ENCODE data around the gene IDE. TPM values are rescaled to one million over a fixed set of nuclear protein-coding genes. Genes with fewer than 3 reads are reported as not detected.

The IDE gene
- total RNA-seq, 2 experiments from 2014 or later, result 15.2 to 17.8 TPM

DNA sequence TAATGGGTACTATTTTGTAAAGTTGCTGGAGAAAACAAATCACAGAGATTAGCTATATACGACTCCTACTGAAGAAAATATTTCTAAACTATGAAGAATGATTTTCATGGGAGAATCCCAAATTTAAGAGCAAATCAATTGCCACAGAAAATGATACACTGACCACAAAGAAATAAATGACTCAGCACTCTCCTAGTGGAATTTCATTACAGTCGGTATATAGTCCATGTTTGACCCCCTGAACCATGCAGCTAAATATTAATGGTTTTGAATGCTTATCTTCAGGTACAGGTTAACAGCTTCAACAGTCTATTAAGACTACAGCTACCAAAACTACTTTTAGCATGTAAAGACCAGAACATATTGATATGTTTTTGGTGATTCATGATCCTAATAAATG, 65.0 kb downstream of the IDE start:
- no peak overlapping the region for H3K27ac Mint-ChIP-seq
- Histone ChIP-seq H3K27me3 (ENCODE audit: control insufficient read depth in 1 of 2, insufficient read depth in 2 of 2, low read length in 2 of 2) (no peaks in the 10 kb centered on the region), H3K36me3 (ENCODE audit: insufficient read depth, low read length) (peaks cover 48% of the 10 kb centered on the region), H3K9me3 (ENCODE audit: control insufficient read depth in 1 of 2, insufficient read depth in 1 of 2, low read length in 2 of 2) (no peaks in the 10 kb centered on the region), H3K27ac (ENCODE audit: low read depth in 1 of 2, low read length in 2 of 2) (no peak overlapping the region), H3K4me3 (ENCODE audit: low read length) (no peak overlapping the region), H3K4me1 (ENCODE audit: insufficient read depth, low read length) (no peaks in the 10 kb centered on the region)
- POLR2A ChIA-PET, result no interaction called here
- TF ChIP-seq, protein P1, sequence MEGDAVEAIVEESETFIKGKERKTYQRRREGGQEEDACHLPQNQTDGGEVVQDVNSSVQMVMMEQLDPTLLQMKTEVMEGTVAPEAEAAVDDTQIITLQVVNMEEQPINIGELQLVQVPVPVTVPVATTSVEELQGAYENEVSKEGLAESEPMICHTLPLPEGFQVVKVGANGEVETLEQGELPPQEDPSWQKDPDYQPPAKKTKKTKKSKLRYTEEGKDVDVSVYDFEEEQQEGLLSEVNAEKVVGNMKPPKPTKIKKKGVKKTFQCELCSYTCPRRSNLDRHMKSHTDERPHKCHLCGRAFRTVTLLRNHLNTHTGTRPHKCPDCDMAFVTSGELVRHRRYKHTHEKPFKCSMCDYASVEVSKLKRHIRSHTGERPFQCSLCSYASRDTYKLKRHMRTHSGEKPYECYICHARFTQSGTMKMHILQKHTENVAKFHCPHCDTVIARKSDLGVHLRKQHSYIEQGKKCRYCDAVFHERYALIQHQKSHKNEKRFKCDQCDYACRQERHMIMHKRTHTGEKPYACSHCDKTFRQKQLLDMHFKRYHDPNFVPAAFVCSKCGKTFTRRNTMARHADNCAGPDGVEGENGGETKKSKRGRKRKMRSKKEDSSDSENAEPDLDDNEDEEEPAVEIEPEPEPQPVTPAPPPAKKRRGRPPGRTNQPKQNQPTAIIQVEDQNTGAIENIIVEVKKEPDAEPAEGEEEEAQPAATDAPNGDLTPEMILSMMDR (IDR thresholded peaks at IDR 0.05), result no peak
- no peak overlapping the region for H3K4me3 Mint-ChIP-seq
- H3K4me1 Mint-ChIP-seq (ENCODE audit: low read depth), result no peaks in the 10 kb centered on the region
- CTCF ChIA-PET, result no interaction called here
- H3K9me3 Mint-ChIP-seq, result no peaks in the 10 kb centered on the region
- intact Hi-C loops (cut with DNase I, micrococcal nuclease), result no loop called here
- peaks cover 68% of the 10 kb centered on the region for H3K36me3 Mint-ChIP-seq (ENCODE audit: low read depth)
- ATAC-seq (ENCODE audit: poor library complexity) (no peak), DNase-seq (no peak)
- H3K27me3 Mint-ChIP-seq, result no peaks in the 10 kb centered on the region

DNA sequence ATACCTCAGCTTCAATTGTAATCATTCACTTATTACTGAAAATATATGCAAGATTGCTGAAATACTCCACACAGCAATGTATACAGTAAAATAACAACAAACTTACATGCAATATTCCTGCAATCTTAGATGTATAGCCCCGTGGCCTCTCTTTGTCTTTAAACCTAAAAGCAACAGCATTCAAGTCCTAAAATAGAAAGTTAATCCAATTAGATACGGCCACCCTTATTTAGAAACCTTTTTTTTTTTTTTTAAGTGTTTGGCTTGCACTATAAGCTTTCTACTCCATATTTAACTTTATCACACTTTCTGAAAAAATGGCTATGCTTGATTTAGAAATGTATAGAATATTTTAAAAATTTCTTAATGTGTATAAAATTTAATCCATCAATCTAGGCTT, 67.6 kb downstream of the IDE start:
- Histone ChIP-seq H3K9me3 (ENCODE audit: control insufficient read depth in 1 of 2, insufficient read depth in 1 of 2, low read length in 2 of 2) (no peaks in the 10 kb centered on the region), H3K4me1 (ENCODE audit: insufficient read depth, low read length) (no peaks in the 10 kb centered on the region), H3K27ac (ENCODE audit: low read depth in 1 of 2, low read length in 2 of 2) (no peak overlapping the region), H3K4me3 (ENCODE audit: low read length) (no peak overlapping the region), H3K27me3 (ENCODE audit: control insufficient read depth in 1 of 2, insufficient read depth in 2 of 2, low read length in 2 of 2) (no peaks in the 10 kb centered on the region), H3K36me3 (ENCODE audit: insufficient read depth, low read length) (peaks cover 43% of the 10 kb centered on the region)
- intact Hi-C loops (cut with DNase I, micrococcal nuclease), result no loop called here
- Mint-ChIP-seq H3K9me3 (no peaks in the 10 kb centered on the region), H3K27me3 (no peaks in the 10 kb centered on the region), H3K4me3 (no peak overlapping the region), H3K27ac (no peak overlapping the region), H3K4me1 (ENCODE audit: low read depth) (no peaks in the 10 kb centered on the region), H3K36me3 (ENCODE audit: low read depth) (peaks cover 77% of the 10 kb centered on the region)
- ChIA-PET CTCF (interaction anchor here (2.0 kb wide), 1 partner anchor 11 kb away, joined by 7 read pairs; no protein-coding TSS in a partner anchor), POLR2A (no interaction called here)
- TF ChIP-seq, protein P1 (IDR thresholded peaks at IDR 0.05), result no peak
- no peak for DNase-seq
- no peak for ATAC-seq (ENCODE audit: poor library complexity)

DNA sequence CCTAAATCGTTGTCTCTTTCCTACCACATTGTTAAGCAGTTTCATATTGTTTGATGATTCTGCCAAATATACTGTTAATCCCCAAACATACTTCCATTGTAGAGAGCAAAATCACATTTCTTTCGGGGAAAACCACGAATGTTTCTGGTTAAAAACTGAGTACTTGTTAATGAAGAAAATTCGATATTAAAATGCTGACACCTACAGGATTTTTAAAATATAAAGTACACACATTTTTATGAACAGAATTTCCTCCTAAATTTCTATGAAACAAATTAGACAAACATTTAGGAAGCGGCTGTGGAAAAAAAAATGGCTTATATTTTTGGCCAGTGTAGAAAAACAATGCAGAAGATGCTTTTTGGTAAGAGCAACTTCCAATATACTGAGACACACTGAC, 68.8 kb downstream of the IDE start:
- H3K9me3 Mint-ChIP-seq, result no peaks in the 10 kb centered on the region
- CTCF ChIA-PET, result no interaction called here
- Histone ChIP-seq H3K4me3 (ENCODE audit: low read length) (no peak overlapping the region), H3K4me1 (ENCODE audit: insufficient read depth, low read length) (no peaks in the 10 kb centered on the region), H3K36me3 (ENCODE audit: insufficient read depth, low read length) (peaks cover 43% of the 10 kb centered on the region), H3K9me3 (ENCODE audit: control insufficient read depth in 1 of 2, insufficient read depth in 1 of 2, low read length in 2 of 2) (no peaks in the 10 kb centered on the region), H3K27me3 (ENCODE audit: control insufficient read depth in 1 of 2, insufficient read depth in 2 of 2, low read length in 2 of 2) (no peaks in the 10 kb centered on the region), H3K27ac (ENCODE audit: low read depth in 1 of 2, low read length in 2 of 2) (no peak overlapping the region)
- no peak overlapping the region for H3K4me3 Mint-ChIP-seq
- H3K36me3 Mint-ChIP-seq (ENCODE audit: low read depth), result peaks cover 84% of the 10 kb centered on the region
- intact Hi-C loops (cut with DNase I, micrococcal nuclease), result no loop called here
- TF ChIP-seq, protein P1 (IDR thresholded peaks at IDR 0.05), result no peak
- ATAC-seq (ENCODE audit: poor library complexity), result no peak
- no peaks in the 10 kb centered on the region for H3K27me3 Mint-ChIP-seq
- no peak for DNase-seq
- POLR2A ChIA-PET, result no interaction called here
- H3K27ac Mint-ChIP-seq, result no peak overlapping the region
- no peaks in the 10 kb centered on the region for H3K4me1 Mint-ChIP-seq (ENCODE audit: low read depth)
